Astrocyte of the hippocampus (primary cell): ENCODE results near the gene CDX1.
"Not testable (repeated sequence)": the region's sequence is repeated elsewhere in the genome, so short reads cannot be mapped to it uniquely, and the experiment has no call there.

Source experiments
- DNase-seq: peaks from one replicate; pipeline ENCODE4 v3.0.0; 2011; ENCODE audit warnings: low read depth, low spot score

The CDX1 gene

DNA sequence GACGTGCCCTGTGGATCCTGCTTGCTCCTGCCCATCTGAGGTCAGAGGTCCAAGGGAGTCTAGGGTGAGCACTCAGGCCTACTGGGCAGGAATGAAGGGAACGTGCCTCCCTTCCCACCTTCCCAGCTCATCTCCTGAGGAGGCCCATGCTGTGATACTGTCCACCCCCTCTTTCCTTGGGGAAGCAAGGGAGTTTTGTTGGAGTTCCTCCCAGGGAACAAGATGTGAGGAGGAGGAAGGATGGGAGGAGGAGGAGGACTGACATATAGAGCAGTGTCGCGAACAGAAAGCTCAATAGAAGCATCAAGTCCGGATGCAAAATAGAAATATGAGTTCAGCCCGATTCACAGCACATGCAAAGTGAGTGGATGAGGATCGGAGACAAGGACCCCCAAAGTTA lies 64.3 kb downstream of the CDX1 start:
- DNase-seq: no peak

DNA sequence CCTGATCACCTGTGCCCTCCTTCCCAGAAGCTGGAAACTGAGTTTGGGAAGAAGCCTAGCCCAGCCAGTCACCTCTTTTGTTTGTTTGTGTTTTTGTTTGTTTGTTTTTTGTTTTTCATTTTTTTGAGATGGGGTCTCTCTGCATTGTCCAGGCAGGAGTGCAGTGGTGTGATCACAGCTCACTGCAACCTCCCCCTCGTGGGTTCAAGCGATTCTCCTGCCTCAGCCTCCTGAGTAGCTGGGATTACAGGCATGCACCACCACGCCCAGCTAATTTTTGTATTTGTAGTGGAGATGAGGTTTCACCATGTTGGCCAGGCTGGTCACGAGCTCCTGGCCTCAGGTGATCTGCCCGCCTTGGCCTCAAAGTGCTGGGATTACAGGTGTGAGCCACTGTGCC lies 67.1 kb downstream of the CDX1 start:
- DNase-seq: not testable (repeated sequence)
